Left colon (tissue), 2 donors: ENCODE measurements around the gene MACIR. TPM values are rescaled to one million over a fixed set of nuclear protein-coding genes. Genes with fewer than 3 reads are reported as not detected.
"Not testable (repeated sequence)": the region's sequence is repeated elsewhere in the genome, so short reads cannot be mapped to it uniquely, and the experiment has no call there.

Experiments
- ATAC-seq: fragments of 200-7000 bp; cut with Tn5 transposase; one replicate; pipeline ENCODE4 v1.9.1; 2020; ENCODE audit warnings: mild to moderate bottlenecking, moderate library complexity
- DNase-seq, 2 donors: peaks; one replicate each; pipeline ENCODE4 v3.0.0-alpha.2; 2020
- intact Hi-C, 2 donors: fragments of 100-400 bp; cut with DNase I in 1 of 2; cut with micrococcal nuclease in 1 of 2; formaldehyde crosslinking; loops; one replicate each; pipeline versions ENCODE4 v1.11.2 to v1.14.0; 2022; cut with DNase I, micrococcal nuclease
- long read RNA-seq: library from polyadenylated mRNA; unstranded; transcript quantifications from one replicate; pipeline ENCODE4 v2.0.0, GENCODE V29; 2021
- total RNA-seq, 2 donors: library from RNA; stranded (reverse); fragmentation: NEBNext Ultra II Directional; extraction: Animal tissue kit (Norgen Biotek cat#: 25700); gene quantifications; one replicate each; pipeline ENCODE4 v1.2.1, GENCODE V29; 2021
- donor health status: DM: no; HTN: no; CAD: no.
- donor health status: DM: yes; HTN: yes; CAD: no.

MACIR gene, protein sequence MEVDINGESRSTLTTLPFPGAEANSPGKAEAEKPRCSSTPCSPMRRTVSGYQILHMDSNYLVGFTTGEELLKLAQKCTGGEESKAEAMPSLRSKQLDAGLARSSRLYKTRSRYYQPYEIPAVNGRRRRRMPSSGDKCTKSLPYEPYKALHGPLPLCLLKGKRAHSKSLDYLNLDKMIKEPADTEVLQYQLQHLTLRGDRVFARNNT
- 10 to 100 TPM; 54.5 to 61.4 TPM for total RNA-seq
- long read RNA-seq, transcript C5orf30-201 (3 exons, 3,049 nt) = major isoform, 119 of 167 reads
- long read RNA-seq, partial matches to known transcripts = 37 of 167 reads
- long read RNA-seq, other reads (novel, unspliced or antisense) = 5 of 167 reads

DNA sequence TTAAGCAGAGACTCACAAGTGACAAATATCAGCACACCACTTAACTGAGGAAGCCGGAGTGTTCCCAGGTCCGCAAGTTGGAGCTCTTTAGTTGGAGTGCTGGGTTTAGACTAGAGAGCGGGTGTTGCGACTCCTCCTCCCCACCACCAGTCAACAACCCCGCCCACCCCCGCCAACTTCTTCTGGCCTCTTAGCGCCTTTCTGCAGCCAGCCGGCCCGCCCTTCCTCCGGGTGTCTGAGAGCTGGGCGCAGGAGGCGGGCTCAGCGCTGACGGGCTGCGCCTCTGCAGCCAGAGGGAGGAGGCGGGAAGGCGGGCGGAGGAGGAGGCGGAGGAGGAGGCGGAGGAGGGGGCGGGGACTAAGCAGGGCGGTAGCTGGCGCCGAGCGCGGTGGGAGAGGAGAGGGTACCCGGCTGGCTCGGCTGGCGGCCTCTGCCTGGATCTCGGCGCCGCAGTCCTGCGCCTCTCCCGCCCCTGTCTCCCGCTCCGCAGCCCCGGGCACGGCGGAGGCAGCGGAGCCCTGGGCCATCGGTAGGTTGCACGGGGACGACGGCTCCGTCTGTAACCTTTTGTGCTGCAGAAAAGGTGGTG lies at the start of gene MACIR:
TSS of gene MACIR (plus strand) at position 396 of the 589 bp plus-strand sequence. CDS start 17,157 bp downstream, outside the sequence.
- peak; percentile 85 for ATAC-seq
- peak; percentile 98 for DNase-seq
- intact Hi-C loops = no loop called here

DNA sequence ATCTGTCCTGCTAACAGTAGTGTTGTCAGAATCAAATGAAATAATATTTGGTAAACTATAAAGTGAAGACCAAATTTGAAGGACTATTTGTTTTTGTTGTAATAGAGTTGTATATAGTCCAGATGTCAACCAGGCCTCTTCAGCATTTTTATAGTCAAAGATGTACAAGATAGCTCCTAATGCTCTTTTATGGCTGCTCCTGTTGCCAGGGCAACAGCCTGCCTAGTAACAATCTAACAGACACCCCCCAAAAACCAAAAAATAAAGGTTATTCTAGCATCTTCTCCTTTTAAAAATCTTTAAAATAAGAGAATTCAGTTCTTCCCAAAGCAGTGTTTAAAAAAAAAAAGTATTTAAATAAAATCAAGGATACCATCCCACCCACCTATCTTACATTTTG lies 49.5 kb upstream of the MACIR start:
- no peak for ATAC-seq

DNA sequence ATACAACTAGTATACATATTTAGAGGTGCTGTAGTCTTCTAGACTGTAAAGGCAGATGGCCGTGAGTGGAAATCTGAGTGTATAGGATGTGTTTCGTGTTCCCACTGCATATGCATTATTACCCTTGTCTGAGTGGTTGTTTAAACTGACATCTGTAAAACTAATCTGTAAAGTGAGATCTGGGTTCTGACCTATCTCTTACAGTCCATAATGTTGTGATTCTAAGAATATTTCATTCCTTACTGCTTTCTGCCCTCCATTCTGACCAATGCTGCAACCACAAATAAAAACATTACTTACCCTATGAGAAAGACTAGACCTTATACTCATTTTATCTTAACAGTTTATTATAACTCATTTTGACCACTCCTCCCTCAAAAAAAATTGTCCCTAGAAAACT lies 47.6 kb upstream of the MACIR start:
- intact Hi-C loops = no loop called here
- DNase-seq = no peak
- ATAC-seq = no peak

More for the DNA sequence above, 49.5 kb upstream of the MACIR start:
- intact Hi-C loops = no loop called here
- DNase-seq = no peak

DNA sequence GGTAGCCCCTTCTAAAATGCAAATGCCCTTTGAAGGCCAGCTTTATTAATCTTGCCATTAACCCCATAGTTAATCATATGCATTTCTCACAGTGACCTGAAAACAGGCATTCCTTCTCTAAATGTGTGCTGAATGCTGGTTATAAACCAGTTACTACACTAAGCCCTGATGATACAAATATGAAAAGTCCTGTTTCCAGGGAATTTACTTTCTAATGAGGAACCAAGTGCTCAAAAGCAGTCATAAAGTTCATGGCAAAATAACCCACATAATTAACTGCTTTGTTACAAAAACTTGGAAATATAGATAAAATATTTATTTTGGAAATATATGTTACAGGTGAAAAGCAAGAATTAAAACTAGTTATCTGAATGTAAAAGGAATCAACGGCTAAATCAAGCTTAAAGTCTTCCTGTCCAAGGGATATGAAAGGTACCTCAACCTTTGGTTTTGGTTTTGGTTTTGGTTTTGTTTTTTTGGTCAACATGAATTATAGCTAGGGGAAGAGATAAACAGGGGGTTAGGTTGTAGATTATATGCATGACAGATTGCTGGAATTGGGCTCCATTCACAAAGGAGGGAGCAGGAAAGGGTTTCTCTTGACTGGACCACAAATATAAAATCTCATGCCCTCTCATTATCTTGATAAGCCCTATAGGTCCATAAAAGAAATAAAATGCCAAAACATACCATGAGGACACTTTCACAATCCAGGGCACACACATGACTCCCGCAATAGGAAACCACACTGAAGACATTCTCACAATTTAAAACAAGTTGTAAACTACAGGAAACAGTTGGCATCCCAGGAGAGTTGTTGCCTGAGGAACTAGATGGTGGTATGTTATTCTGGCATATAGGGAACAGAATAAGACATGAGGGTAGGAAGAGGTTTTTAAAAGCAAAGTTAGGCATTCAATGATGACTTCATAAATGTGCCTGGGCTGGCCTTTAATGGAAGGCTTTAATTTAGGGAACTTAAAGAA lies 46.7 kb upstream of the MACIR start:
- intact Hi-C loops = no loop called here
- ATAC-seq (no peak), DNase-seq (no peak)

DNA sequence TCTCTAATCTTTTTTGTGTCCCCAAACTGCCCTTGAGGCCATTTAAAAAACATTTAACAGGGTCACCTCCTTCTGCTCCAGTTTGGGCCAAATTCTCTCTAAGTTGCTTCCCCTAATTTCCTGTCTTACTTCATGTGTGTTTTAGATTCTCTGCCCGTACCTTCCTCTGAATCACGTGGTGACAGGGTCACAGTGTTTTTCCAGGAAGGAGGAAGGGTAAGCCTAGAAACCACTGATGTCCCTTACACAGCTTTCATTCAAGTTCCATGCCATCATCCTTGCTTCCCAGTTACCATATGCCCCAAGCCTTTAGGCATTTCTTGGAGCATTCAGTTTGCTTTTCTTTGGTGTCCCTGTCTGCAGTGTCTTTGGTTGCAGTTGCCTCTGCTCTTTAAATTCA lies 42.4 kb upstream of the MACIR start:
- ATAC-seq = no peak

DNA sequence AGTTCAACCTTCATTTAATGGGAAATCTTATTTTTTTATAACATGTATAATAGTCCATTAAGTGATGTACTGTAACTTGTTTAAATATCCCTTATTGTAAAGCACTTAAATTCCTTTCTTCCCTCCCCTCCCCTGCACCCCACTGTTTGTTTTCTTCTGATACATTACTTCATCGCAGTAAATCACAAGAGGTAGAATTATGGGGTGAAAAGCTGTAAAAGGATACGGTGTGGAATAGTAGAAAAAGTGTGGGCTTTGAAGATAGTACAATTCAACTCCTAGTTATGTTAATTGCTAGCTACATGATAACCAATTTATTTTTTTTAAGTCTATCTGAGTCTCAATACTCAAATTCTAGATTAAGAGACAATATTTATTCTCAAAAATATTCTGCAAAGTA lies 41.9 kb upstream of the MACIR start:
- ATAC-seq (no peak), DNase-seq (no peak)
- intact Hi-C loops = no loop called here

More for the DNA sequence above, 42.4 kb upstream of the MACIR start:
- no peak for DNase-seq
- intact Hi-C loops = no loop called here

DNA sequence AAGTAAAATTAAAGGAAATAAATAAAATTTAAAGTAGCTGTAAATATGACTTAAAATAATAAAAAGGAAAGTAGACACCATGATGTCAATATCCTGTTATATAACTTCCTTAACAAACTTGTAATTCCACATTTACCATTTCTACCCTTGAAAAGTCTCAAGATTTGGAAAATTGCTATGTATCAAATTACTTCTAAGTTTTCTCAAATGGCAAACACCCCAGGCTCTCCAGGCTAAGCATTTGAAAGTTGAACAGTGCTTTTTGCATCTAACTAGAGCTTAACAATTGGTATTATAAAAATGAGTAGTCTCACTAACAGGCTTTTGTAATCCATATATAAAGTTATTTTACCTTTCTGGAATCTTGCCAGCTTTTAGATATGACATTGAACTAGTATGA lies 41.5 kb upstream of the MACIR start:
- intact Hi-C loops = no loop called here
- ATAC-seq = no peak
- DNase-seq = no peak

DNA sequence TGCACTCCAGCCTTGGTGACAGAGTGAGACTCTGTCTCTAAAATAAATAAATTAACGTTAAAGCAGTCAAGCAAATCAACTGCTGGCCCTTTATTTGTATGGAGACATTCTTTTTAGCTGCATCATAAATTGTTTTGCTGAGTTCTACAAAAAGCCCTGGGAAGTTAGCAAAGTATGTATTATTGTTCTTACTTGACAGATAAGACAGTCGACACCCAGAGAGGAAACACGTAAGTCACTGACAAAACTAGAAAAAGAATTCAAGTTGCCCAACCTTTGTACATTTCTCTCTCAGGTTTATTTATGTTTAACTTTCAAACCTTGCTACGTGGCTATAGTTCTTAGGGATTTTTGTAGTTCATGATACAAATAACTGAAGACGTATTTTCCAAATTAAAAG lies 40.4 kb upstream of the MACIR start:
- ATAC-seq (no peak), DNase-seq (no peak)
- intact Hi-C loops = no loop called here

DNA sequence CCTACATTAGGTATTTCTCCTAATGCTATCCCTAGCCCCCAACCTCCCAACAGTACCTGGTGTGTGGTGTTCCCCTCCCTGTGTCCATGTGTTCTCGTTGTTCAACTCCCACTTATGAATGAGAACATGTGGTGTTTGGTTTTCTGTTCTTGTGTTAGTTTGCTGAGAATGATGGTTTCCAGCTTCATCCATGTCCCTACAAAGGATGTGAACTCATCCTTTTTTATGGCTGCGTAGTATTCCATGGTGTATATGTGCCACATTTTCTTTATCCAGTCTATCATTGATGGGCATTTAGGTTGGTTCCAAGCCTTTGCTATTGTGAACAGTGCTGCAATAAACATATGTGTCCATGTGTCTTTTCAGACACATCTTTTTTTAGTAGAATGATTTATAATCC lies 39.5 kb upstream of the MACIR start:
- intact Hi-C loops, ATAC-seq: not testable (repeated sequence)

DNA sequence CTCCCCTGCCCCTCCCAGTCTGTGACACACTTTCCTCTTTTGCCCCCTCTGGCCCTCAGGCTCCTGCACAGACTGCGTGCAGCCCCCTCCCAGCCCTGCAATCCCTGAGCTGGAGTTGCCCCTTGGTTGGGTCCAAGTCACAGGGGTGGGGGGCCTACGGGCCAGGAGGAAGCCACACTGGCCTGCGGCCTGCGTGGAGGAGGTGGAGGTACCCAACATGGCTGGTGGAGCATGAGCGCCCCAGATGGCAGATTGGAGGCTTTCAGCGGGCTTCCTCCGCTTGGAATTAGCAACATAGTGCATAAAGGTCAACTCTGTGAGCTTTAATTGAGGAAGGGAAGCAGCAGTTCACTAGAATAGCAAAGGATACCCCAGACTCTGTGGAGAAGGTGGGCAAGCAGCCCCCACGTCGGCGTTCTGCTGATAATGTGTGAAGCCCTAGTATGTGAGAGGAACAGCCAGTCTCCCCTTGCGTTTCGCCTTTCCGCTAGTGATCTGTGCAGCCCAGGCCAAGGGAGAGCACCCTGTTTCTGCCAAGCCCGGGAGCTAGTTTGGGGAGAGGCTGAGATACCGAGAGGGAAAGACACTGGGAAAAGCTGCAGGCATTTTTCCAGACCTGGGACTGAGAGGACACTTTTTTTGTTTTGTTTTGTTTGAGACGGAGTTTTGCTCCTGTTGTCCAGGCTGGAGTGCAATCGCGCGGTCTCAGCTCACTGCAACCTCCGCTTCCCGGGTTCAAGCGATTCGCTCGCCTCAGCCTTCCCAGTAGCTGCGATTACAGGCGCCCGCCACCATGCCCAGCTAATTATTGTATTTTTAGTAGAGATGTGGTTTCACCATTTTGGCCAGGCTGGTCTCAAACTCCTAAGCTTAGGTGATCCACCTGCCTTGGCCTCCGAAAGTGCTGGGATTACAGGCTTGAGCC lies 35.3 kb upstream of the MACIR start:
- intact Hi-C loops = no loop called here
- no peak for ATAC-seq
- DNase-seq = no peak

More for the DNA sequence above, 39.5 kb upstream of the MACIR start:
- DNase-seq = not testable (repeated sequence)

DNA sequence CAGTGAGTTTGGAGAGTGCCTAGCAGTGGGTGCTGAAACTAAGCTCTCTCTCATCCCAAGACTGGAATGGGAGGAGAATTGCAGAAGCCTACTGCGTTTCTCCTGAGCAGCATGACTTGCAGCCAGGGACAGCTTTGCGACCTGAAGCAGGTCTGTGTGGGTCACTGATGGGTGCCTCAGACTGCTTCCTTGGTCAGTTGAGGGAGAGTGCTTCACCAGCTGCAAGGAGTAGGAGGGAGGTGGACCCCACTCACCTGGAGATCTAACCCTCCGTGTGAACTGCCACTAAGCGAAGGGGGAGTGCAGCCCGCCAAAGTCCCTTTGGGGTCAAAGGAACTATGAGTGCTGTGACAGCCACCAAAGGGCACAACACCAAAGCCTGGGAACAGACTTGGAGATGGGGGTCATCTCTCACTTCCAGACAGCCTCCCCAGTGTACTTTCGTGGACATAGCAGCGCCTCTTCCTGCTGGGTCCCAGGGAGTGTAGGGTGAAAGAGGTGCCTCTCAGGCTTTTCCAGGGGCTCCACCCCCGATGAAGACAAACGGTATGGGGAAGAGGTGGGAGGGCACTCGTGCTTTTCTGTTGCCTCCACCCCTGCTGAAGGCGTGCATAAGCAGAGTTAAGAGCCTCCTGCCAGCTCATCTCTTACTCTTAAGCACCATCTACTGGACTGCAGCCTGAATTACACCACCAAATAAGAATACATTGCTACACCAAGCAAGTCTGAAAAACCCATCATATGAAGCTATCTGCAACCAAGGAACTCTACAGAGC lies 34.3 kb upstream of the MACIR start:
- ATAC-seq (peak; percentile 96), DNase-seq (peak; percentile 22 to 45)
- intact Hi-C loops = no loop called here

DNA sequence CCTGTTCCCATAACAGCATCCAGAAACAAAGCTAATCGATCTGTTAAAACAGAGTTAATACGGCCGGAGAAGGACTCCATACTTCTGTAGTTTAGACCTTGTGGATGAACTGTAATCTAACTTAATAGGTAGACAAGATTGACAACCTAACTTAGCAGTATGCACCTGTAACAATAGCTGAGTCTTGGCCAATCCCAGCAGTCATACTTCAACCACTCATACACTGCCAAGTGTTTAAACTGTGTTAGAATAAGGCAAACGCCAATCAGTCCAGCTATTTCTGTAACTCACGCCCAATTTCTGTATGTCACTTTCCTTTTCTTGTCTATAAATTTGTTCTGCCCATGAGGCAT lies 33.7 kb upstream of the MACIR start:
- peak; percentile 5 for ATAC-seq
- intact Hi-C loops = no loop called here
- no peak for DNase-seq

DNA sequence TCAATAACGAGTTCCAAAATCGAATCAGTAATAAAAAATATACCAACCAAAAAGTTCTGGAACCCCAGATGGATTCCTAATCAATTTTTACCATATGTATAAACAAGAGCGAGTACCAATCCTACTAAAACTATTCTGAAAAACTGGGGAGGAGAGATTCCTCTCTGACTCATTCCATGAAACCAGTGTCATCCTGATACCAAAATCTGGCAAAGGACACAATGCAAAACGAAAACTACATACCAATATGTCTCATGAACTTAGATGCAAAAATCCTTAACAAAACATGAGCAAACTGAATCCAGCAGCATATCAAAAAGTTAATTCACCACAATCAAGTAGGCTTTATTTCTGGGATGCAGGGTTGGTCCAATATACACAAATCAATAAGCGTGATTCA lies 30.5 kb upstream of the MACIR start:
- DNase-seq (no peak), ATAC-seq (no peak)
- intact Hi-C loops = no loop called here

DNA sequence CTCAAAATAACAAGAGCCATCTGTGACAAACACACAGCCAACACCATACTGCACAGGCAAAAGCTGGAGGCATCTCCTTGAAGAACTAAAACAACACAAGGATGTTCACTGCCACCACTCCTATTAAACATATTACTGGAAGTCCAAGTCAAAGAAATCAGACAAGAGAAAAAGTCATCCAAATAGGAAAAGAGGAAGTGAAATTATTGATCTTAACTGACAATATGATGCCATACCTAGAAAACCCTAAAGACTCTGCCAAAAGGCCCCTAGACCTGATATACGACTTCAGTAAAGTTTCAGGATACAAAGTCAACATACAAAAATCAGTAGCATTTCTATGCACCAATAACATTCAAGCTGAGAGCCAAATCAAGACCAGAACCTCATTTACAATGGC lies 30.0 kb upstream of the MACIR start:
- DNase-seq (no peak), ATAC-seq (no peak)
- intact Hi-C loops = no loop called here

DNA sequence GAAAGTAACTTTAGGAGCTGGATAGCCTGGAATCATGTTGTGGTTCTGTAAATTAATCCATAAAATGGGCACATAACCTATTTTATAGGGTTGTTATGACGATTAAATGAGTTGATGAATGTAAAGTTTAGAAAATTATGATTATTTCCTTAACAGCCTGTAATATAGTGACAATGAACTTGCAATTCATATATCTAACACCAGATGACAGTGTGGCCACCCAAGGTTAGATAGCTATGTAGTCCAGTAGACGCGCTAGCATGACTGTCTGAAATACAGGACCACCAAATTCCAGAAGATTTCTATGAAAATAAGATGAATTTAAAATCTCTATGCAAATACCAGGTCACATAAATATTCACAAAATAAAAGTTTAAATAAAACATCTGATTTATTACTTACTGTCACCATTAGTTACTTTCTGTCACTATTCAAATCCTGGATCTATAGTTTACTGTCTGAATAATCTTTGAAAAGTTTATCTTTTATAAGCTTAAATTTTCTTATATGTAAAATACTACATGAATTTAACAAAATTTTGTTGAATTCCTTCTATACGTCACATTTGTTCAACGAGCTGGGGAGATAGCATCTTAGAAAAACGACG lies 26.1 kb upstream of the MACIR start:
- intact Hi-C loops = loop anchor here (2.0 to 10.0 kb wide), 2 partner anchors 240 to 242 kb away; no protein-coding TSS in a partner anchor
- no peak for DNase-seq
- peak; percentile 92 for ATAC-seq

DNA sequence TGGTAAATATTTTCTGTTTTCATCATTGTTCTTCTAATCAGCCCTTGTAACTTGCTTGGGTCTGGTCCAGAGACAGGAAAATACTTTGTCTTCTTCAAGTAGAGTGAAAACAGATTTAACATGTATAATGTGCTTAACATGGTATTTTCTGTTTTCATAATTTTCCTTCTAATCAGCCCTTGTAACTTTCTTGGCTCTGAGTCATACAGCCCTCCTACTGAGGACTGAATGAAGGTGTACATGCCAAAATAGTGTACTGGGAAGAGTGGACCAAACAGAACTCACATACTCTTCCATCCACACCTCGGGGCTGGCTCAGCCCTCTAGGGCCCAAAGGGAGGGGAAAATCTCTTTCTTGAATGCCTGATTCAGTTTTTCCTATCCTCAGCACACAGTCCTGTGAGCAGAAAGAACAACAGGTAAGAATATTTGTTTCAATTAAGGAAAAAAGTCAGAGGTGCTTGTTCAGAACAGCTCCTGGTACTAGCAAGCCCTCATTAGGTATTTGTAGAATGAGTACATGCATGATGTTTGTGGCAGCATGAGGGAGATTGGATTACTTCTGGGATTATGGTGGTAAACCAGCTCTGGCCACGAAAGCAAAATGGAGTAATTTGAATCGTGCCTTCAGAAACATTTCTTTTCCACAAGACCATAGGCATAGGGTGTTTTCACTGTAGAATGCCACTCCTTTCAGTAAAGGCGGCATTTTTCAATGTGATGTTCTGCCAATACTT lies 24.2 kb upstream of the MACIR start:
- intact Hi-C loops = loop anchor here in 1 of 2 donors (10.0 kb wide), 1 partner anchor 240 kb away; no protein-coding TSS in a partner anchor
- ATAC-seq (no peak), DNase-seq (no peak)

DNA sequence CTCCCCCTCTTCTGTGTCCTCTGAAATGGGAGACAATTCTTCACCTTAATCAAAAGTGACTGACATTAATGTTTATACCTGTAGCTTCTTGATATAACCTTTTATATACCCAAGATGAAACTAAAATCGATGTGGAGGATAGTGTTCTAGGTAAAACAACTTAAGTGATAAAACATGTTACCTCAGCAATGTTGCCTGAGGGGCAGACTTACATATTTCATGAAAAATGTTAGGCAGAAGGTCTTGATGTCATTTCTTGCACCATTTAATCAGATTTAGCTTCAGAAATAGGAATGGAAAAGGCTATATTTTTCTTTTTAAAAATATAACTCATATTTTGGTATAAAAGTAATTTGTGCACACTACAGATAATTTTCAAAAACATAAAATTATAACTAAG lies 22.7 kb upstream of the MACIR start:
- intact Hi-C loops = loop anchor here in 1 of 2 donors (10.0 kb wide), 1 partner anchor 239 kb away; no protein-coding TSS in a partner anchor
- no peak for DNase-seq
- ATAC-seq = no peak
